Glutamatergic neuron (in vitro differentiated cells): ENCODE results near the gene PAQR5. TPM values are rescaled to one million over a fixed set of nuclear protein-coding genes. Genes with fewer than 3 reads are reported as not detected.
A peak's percentile ranks its signal among the peaks of the same experiment; 100 is the strongest.

Experiments
- DNase-seq: peaks from one replicate; pipeline ENCODE4 v3.0.0; 2022
- H3K27ac Mint-ChIP-seq: one replicate; pipeline ENCODE4 v1.8.0; 2020; ENCODE audit warnings: mild to moderate bottlenecking, mixed read lengths, inconsistent platforms; ENCODE audit not compliant: unreplicated experiment
- H3K27me3 Mint-ChIP-seq: one replicate; pipeline ENCODE4 v1.8.0; 2020; ENCODE audit warnings: mild to moderate bottlenecking, moderate library complexity, mixed read lengths, inconsistent platforms; ENCODE audit not compliant: unreplicated experiment
- H3K36me3 Mint-ChIP-seq: one replicate; pipeline ENCODE4 v1.8.0; 2020; ENCODE audit warnings: mild to moderate bottlenecking, mixed read lengths, inconsistent platforms; ENCODE audit not compliant: unreplicated experiment
- H3K4me1 Mint-ChIP-seq: one replicate; pipeline ENCODE4 v1.8.0; 2020; ENCODE audit warnings: mild to moderate bottlenecking, low read depth, mixed read lengths, inconsistent platforms; ENCODE audit not compliant: unreplicated experiment
- H3K4me3 Mint-ChIP-seq: one replicate; pipeline ENCODE4 v1.8.0; 2020; ENCODE audit warnings: mild to moderate bottlenecking, mixed read lengths, inconsistent platforms; ENCODE audit not compliant: unreplicated experiment
- H3K9me3 Mint-ChIP-seq: one replicate; pipeline ENCODE4 v1.8.0; 2020; ENCODE audit warnings: mild to moderate bottlenecking, moderate library complexity, mixed read lengths, inconsistent platforms; ENCODE audit not compliant: unreplicated experiment
- total RNA-seq: library from RNA; stranded (reverse); fragmentation: NEBNext Ultra II Directional; extraction: Animal tissue kit (Norgen Biotek cat#: 25700); gene quantifications from one replicate; pipeline ENCODE4 v1.2.1, GENCODE V29; 2021; ENCODE audit not compliant: unreplicated experiment
- TF ChIP-seq, protein P1 (sequence below): fragments of 200-600 bp; sonication (generic); IDR thresholded peaks from one replicate; pipeline ENCODE4 v1.5.0; 2021; ENCODE audit not compliant: partially characterized antibody, unreplicated experiment

Gene PAQR5
- total RNA-seq, 1 donor from 2014 or later, result not detected

DNA sequence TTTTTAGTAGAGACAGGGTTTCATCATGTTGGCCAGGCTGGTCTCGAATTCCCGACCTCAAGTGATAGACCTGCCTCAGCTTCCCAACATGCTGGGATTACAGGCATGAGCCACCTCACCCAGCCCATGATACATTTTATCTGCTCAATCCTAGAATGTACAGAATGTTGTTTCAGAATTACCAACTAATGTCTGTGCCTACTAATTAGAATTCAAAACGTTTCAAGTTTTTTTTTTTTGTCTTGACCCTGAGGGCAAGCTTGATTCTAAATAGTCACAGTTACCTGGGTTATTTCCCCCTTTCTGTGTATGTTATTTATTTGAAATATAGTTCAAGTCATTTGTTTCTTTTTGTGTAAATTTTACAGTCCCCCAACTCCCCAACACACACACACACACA, 110.1 kb downstream of the PAQR5 start:
- Mint-ChIP-seq H3K4me1 (no peaks in the 10 kb centered on the region), H3K27ac (no peak overlapping the region), H3K36me3 (no peaks in the 10 kb centered on the region), H3K27me3 (no peaks in the 10 kb centered on the region), H3K4me3 (no peak overlapping the region), H3K9me3 (no peaks in the 10 kb centered on the region)
- TF ChIP-seq, protein P1, sequence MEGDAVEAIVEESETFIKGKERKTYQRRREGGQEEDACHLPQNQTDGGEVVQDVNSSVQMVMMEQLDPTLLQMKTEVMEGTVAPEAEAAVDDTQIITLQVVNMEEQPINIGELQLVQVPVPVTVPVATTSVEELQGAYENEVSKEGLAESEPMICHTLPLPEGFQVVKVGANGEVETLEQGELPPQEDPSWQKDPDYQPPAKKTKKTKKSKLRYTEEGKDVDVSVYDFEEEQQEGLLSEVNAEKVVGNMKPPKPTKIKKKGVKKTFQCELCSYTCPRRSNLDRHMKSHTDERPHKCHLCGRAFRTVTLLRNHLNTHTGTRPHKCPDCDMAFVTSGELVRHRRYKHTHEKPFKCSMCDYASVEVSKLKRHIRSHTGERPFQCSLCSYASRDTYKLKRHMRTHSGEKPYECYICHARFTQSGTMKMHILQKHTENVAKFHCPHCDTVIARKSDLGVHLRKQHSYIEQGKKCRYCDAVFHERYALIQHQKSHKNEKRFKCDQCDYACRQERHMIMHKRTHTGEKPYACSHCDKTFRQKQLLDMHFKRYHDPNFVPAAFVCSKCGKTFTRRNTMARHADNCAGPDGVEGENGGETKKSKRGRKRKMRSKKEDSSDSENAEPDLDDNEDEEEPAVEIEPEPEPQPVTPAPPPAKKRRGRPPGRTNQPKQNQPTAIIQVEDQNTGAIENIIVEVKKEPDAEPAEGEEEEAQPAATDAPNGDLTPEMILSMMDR, result no peak
- DNase-seq, result no peak

DNA sequence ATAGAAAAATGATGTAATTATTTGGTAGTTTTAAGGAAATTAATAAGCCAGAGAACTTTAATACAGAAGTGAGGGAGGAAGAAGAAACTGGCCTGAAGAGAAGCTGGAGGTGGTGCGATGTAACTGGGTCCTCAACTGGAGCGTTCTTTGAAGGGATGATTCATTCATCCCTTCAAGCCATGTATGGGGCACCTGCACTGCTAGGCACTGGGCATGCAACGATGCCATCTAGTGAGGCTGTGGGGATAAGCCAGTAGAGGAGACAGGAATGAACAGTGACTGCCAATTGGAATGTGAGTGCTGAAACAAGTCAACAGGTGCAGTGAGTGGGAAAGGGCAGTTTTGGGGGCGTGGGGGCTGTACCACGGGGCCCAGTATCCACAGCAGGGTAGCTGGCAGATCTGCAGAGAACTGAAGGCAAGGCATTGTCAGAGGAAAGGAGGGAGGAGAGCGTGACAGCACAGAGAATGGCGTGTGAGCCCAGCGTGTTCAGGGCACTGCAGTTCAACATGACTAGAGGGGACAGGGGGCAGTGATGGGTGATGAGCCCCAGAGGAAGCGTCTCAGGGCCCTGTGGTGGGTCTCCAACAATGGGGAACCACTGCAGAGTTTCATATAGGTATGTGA, 111.6 kb downstream of the PAQR5 start:
- no peak overlapping the region for H3K27ac Mint-ChIP-seq
- H3K4me3 Mint-ChIP-seq, result no peak overlapping the region
- H3K36me3 Mint-ChIP-seq, result no peaks in the 10 kb centered on the region
- H3K27me3 Mint-ChIP-seq, result no peaks in the 10 kb centered on the region
- H3K9me3 Mint-ChIP-seq, result no peaks in the 10 kb centered on the region
- no peak for DNase-seq
- TF ChIP-seq, protein P1, result no peak
- H3K4me1 Mint-ChIP-seq, result no peaks in the 10 kb centered on the region

DNA sequence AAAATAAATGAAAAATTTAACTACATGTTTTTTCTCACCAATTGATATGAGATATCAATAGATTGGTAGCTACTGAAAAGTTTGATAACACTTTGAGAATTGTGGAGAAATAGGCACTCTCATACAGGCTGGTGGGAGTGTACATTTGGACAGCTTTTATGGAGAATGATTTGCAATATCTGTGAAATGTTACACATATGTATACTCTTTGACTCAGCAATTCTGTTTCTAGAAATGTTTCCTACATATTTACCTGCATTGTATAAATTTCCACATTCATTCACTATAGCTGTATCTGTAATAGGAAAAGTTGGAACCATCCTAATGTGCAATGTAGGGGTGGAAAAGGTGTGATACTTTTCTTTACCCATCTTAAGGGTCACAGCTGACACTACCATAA, 113.6 kb downstream of the PAQR5 start:
- no peak for DNase-seq
- Mint-ChIP-seq H3K9me3 (no peaks in the 10 kb centered on the region), H3K27ac (no peak overlapping the region), H3K4me3 (no peak overlapping the region), H3K27me3 (no peaks in the 10 kb centered on the region), H3K4me1 (no peaks in the 10 kb centered on the region), H3K36me3 (no peaks in the 10 kb centered on the region)
- TF ChIP-seq, protein P1, result no peak

DNA sequence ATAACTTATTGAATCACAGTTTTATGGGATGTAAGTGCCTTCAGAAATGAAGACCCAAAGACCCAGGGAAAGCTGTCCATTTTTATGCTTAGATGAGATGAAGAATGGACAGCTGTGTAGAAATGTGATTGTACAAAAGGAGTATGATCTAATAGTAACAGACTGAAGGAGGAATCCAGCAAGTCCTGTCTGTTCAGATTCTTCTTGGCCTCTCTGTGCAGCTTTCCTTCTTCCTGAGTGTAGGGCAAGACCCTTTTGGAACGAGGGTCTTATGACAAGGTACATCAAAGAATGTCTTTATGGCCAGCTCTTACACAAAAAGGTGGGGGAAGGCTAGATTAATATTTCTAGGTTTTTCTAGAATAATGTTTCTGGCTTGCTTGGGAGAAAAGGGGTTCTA, 114.0 kb downstream of the PAQR5 start:
- Mint-ChIP-seq H3K4me3 (no peak overlapping the region), H3K9me3 (no peaks in the 10 kb centered on the region), H3K27ac (no peak overlapping the region), H3K27me3 (no peaks in the 10 kb centered on the region), H3K36me3 (no peaks in the 10 kb centered on the region), H3K4me1 (no peaks in the 10 kb centered on the region)
- DNase-seq, result no peak
- TF ChIP-seq, protein P1, result no peak

DNA sequence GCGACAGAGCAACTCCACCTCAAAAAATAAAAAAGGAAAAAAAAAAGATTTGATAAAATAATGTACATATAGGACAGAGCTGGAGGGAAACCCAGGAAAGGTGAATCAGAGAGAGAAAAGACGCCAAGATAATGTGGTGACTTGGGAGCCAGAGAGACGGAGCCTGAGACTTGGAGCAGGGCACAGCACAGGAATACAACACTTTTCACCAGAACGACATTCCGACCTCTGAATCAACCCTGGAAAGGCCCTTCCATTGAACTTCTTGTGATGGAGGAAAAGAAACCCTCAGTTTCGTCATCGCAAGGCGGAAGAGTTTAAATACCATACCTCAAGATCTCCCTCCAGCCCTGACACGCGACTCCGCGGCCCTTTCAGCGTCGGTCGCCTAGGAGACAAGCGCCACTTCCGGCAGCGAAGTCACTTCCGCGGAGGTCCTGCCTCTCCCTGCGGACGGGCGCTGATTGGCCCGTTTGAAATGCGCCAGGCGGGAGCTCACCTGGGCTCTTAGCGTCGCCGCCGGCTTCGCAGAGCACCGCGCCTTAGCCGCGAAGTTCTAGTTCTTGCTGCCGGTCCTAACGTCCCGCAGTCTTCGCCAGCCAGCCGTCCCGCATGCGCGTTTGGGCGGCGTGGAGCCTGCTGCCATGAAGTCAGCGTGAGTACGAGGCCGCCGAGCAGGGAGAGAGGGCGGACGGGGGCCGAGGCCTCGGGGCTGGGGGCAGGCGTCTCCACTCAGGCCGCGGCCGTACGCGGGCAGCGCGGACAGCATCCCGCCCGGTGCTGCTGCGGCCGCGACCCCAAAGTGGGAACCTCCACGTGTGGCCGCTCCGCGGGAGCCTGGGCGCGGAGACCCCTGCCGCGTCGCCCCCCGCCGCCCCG, 115.3 kb downstream of the PAQR5 start, which contains the start of gene KIF23:
Gene KIF23, plus strand, starts transcription at position 528 of the 879 bp plus-strand sequence. Its CDS starts 117 bp downstream, at position 645.
- TF ChIP-seq, protein P1, result no peak
- H3K27ac Mint-ChIP-seq, result no peak within 1 kb of the TSS

More for the DNA sequence above, 115.3 kb downstream of the PAQR5 start, which contains the start of gene KIF23:
- Mint-ChIP-seq H3K36me3 (no peaks in the 10 kb centered on the region), H3K4me3 (peak within 1 kb of the TSS; percentile 93), H3K27me3 (no peaks in the 10 kb centered on the region), H3K4me1 (no peaks in the 10 kb centered on the region), H3K9me3 (no peaks in the 10 kb centered on the region)
- peak; percentile 93 for DNase-seq
